Measurements from ENCODE around the gene ABCG1.

ABCG1 gene

GRCh38 chr21:42237161-42237560 lies 18.2 kb downstream of the ABCG1 start:
- no peak for TF ChIP-seq CTCF (IDR thresholded peaks at IDR 0.05; ENCODE audit: insufficient read depth, low read depth, low read length, missing control alignments)
- no peak overlapping the region for H3K4me3 ChIP-seq (ENCODE audit: low read length)
- DNase-seq (ENCODE audit: low read depth): no peak

- H3K4me3 ChIP-seq (ENCODE audit: low read length): no peak overlapping the region
- no peak for TF ChIP-seq CTCF (IDR thresholded peaks at IDR 0.05; ENCODE audit: insufficient read depth, low read depth, low read length, missing control alignments)
- DNase-seq (ENCODE audit: low read depth): no peak
Observed at GRCh38 chr21:42237577-42237976, 18.6 kb downstream of the ABCG1 start.

- DNase-seq (ENCODE audit: low read depth): no peak
- H3K4me3 ChIP-seq (ENCODE audit: low read length): no peak overlapping the region
- no peak for TF ChIP-seq CTCF (IDR thresholded peaks at IDR 0.05; ENCODE audit: insufficient read depth, low read depth, low read length, missing control alignments)
Observed at GRCh38 chr21:42238185-42238934, 19.4 kb downstream of the ABCG1 start.

- H3K4me3 ChIP-seq (ENCODE audit: low read length): no peak overlapping the region
- no peak for TF ChIP-seq CTCF (IDR thresholded peaks at IDR 0.05; ENCODE audit: insufficient read depth, low read depth, low read length, missing control alignments)
- no peak for DNase-seq (ENCODE audit: low read depth)
Observed at GRCh38 chr21:42239556-42239955, 20.6 kb downstream of the ABCG1 start.

- DNase-seq (ENCODE audit: low read depth): no peak
- H3K4me3 ChIP-seq (ENCODE audit: low read length): no peak overlapping the region
- no peak for TF ChIP-seq CTCF (IDR thresholded peaks at IDR 0.05; ENCODE audit: insufficient read depth, low read depth, low read length, missing control alignments)
Observed at GRCh38 chr21:42239973-42240372, 21.0 kb downstream of the ABCG1 start.

- TF ChIP-seq CTCF (IDR thresholded peaks at IDR 0.05; ENCODE audit: insufficient read depth, low read depth, low read length, missing control alignments): no peak
- no peak overlapping the region for H3K4me3 ChIP-seq (ENCODE audit: low read length)
- DNase-seq (ENCODE audit: low read depth): no peak
Observed at GRCh38 chr21:42242611-42243010, 23.7 kb downstream of the ABCG1 start.

GRCh38 chr21:42243026-42243425 lies 24.1 kb downstream of the ABCG1 start:
- no peak overlapping the region for H3K4me3 ChIP-seq (ENCODE audit: low read length)
- DNase-seq (ENCODE audit: low read depth): no peak
- TF ChIP-seq CTCF (IDR thresholded peaks at IDR 0.05; ENCODE audit: insufficient read depth, low read depth, low read length, missing control alignments): no peak

Measured in epithelial cell of esophagus (primary cell).